Stimulated activated CD4-positive, alpha-beta T cell treated with anti-CD3 and anti-CD28 coated beads, Interleukin-4, amount 100 ng/mL, for 1 hour (primary cell): ENCODE measurements around the gene CHIA.

Experiments used
- DNase-seq: peaks from one replicate; pipeline ENCODE4 v3.0.0-alpha.2; 2020

Gene CHIA

GRCh38 chr1:111290630-111291029 lies at the start of gene CHIA:
Gene CHIA, plus strand, starts transcription at chr1:111290851. Its CDS starts 19,617 bp downstream, at chr1:111310468.
- DNase-seq: no peak

GRCh38 chr1:111241797-111242196 lies 48.9 kb upstream of the CHIA start:
- DNase-seq: no peak

GRCh38 chr1:111242805-111243523 lies 47.7 kb upstream of the CHIA start:
- DNase-seq: no peak

- DNase-seq: no peak
These were observed 43.4 kb upstream of the CHIA start for GRCh38 chr1:111247125-111247838.

GRCh38 chr1:111249960-111250359 lies 40.7 kb upstream of the CHIA start:
- no peak for DNase-seq

- DNase-seq: no peak
These were observed 39.1 kb upstream of the CHIA start for GRCh38 chr1:111251570-111251969.

GRCh38 chr1:111252786-111253185 lies 37.9 kb upstream of the CHIA start:
- DNase-seq: no peak

GRCh38 chr1:111253876-111254275 lies 36.8 kb upstream of the CHIA start:
- DNase-seq: no peak

GRCh38 chr1:111256988-111257658 lies 33.5 kb upstream of the CHIA start:
- DNase-seq: no peak

- no peak for DNase-seq
These were observed 22.7 kb upstream of the CHIA start for GRCh38 chr1:111267801-111268508.

GRCh38 chr1:111269825-111270406 lies 20.7 kb upstream of the CHIA start:
- no peak for DNase-seq

GRCh38 chr1:111270771-111271463 lies 19.7 kb upstream of the CHIA start:
- DNase-seq: peak; percentile 6

GRCh38 chr1:111271464-111271801 lies 19.2 kb upstream of the CHIA start:
- DNase-seq: no peak

GRCh38 chr1:111272081-111272480 lies 18.6 kb upstream of the CHIA start:
- DNase-seq: no peak

- no peak for DNase-seq
These were observed 16.0 kb upstream of the CHIA start for GRCh38 chr1:111274653-111275052.

GRCh38 chr1:111275079-111275478 lies 15.6 kb upstream of the CHIA start:
- DNase-seq: peak; percentile 14

- no peak for DNase-seq
These were observed 14.7 kb upstream of the CHIA start for GRCh38 chr1:111275780-111276433.

- DNase-seq: no peak
These were observed 11.5 kb upstream of the CHIA start for GRCh38 chr1:111279144-111279543.

GRCh38 chr1:111280267-111280666 lies 10.4 kb upstream of the CHIA start:
- no peak for DNase-seq

GRCh38 chr1:111281411-111281810 lies 9.2 kb upstream of the CHIA start:
- no peak for DNase-seq

- no peak for DNase-seq
These were observed 6.8 kb upstream of the CHIA start for GRCh38 chr1:111283838-111284237.

- DNase-seq: no peak
These were observed 4.8 kb upstream of the CHIA start for GRCh38 chr1:111285879-111286278.
